Lower leg skin (tissue), 4 donors: ENCODE data around the gene PTGDR2. TPM values are rescaled to one million over a fixed set of nuclear protein-coding genes. Genes with fewer than 3 reads are reported as not detected.
A peak's percentile ranks its signal among the peaks of the same experiment; 100 is the strongest.

Experiments
- DNase-seq, 2 donors: peaks; one replicate each; pipeline ENCODE4 v3.0.0-alpha.2; 2019; ENCODE audit warnings: low spot score in 2 of 2
- H3K4me3 ChIP-seq: fragments of 200-600 bp; sonication (generic); 2 replicates; pipeline ENCODE4 v1.5.1; 2017; ENCODE audit warnings: mild to moderate bottlenecking, low read depth; ENCODE audit not compliant: poor library complexity, severe bottlenecking
- CTCF ChIP-seq, 3 donors: fragments of 450-650 bp; IDR thresholded peaks; one replicate each; pipeline ENCODE4 v1.5.1; 2016; ENCODE audit warnings: antibody characterized with exemption in 3 of 3, mild to moderate bottlenecking in 3 of 3, moderate library complexity in 2 of 3
- POLR2A ChIP-seq, 2 donors: fragments of 450-650 bp; IDR thresholded peaks; one replicate each; pipeline ENCODE4 v1.6.1; 2016 to 2017; ENCODE audit warnings: antibody characterized with exemption in 2 of 2, mild to moderate bottlenecking in 1 of 2, moderate library complexity in 1 of 2
- WGBS, 2 donors: methylation state at CpG; one replicate each; pipeline ENCODE4 v1.1.5; 2018; 5-methylcytosine and 5-hydroxymethylcytosine counted together
- intact Hi-C: fragments of 100-400 bp; cut with DNase I; formaldehyde crosslinking; loops from one replicate; pipeline ENCODE4 v1.15.0; 2023; ENCODE audit warnings: low total_unique reads
- total RNA-seq, 4 donors: library from RNA; depleted of rRNA; stranded (reverse); fragments of >200 nt; gene quantifications; one replicate each; pipeline ENCODE4 v1.1.0, GENCODE V29; 2016

The PTGDR2 gene
- total RNA-seq, 4 donors from 2014 or later = 0.13 to 0.64 (median 0.32) TPM

GRCh38 chr11:60878245-60879101 lies 22.7 kb upstream of the PTGDR2 start:
- intact Hi-C loops = no loop called here
- 75 to 76% methylated on average over 5 of the region's 5 CpGs for WGBS, 2 donors
- no peak for TF ChIP-seq POLR2A (IDR thresholded peaks at IDR 0.05)
- no peak for TF ChIP-seq CTCF (IDR thresholded peaks at IDR 0.05)
- H3K4me3 ChIP-seq = no peak overlapping the region
- peak in 1 of 2 donors; percentile 26 for DNase-seq

- intact Hi-C loops = no loop called here
- no peak overlapping the region for H3K4me3 ChIP-seq
- no peak for DNase-seq
- TF ChIP-seq CTCF (IDR thresholded peaks at IDR 0.05) = no peak
- TF ChIP-seq POLR2A (IDR thresholded peaks at IDR 0.05) = no peak
- WGBS, 2 donors = 94 to 100% methylated on average over 2 of the region's 2 CpGs
Measured at GRCh38 chr11:60876168-60876485, 20.4 kb upstream of the PTGDR2 start.

- WGBS, 2 donors = 70 to 77% methylated on average over 7 of the region's 7 CpGs
- peak in 1 of 2 donors; percentile 64 for DNase-seq
- no peak overlapping the region for H3K4me3 ChIP-seq
- TF ChIP-seq POLR2A (IDR thresholded peaks at IDR 0.05) = no peak
- no peak for TF ChIP-seq CTCF (IDR thresholded peaks at IDR 0.05)
- intact Hi-C loops = no loop called here
Measured at GRCh38 chr11:60875366-60876167, 19.8 kb upstream of the PTGDR2 start.

DNA sequence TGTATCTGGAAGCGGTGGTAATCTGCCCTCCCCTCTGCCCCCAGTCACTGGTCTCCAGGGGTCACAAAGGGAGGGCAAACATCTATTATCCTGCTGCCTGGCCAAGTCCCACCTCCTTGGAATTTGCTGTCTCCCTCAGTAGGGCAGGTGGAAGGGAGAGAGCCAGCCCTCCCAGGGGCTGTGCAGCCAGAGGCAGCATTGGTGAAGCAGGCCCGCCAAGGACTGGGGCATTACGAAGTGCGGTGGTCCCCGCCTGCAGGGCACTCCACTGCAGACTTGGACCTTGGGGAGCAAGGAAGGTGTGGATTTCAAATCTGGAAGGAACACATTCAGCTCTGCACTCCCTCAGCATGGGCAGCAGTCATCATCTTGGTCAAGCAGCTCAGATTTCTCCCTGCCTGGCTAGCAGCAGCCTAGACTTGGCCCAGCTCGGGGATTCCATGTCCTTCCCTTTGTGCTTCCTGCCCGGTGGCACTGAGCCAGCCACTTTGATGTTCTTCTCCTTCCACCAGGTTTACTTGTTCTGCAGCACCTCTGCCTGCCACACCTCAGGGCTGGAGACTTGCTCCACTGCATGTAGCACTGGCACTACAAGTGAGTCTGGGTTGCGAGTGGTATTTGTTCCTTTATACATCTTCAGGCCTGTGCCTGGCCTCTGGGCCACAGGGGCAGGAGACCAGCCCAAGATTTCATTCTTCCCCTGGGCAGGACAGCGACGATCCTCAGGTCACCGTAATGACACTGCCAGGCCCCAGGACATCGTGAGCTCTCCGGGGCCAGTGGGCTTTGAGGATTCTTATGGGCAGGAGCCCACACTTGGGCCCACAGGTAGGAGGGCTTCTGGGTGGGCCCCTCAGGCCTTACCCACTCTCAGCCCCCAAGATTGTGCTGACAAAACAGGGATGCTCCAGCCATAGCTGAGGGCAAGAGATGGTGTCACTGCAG lies 18.9 kb upstream of the PTGDR2 start:
- peak in 1 of 2 donors; percentile 74 for DNase-seq
- H3K4me3 ChIP-seq = no peak overlapping the region
- intact Hi-C loops = no loop called here
- TF ChIP-seq POLR2A (IDR thresholded peaks at IDR 0.05) (no peak), CTCF (IDR thresholded peaks at IDR 0.05) (no peak)
- 87 to 93% methylated on average over 12 to 13 of the region's 13 CpGs for WGBS, 2 donors

DNA sequence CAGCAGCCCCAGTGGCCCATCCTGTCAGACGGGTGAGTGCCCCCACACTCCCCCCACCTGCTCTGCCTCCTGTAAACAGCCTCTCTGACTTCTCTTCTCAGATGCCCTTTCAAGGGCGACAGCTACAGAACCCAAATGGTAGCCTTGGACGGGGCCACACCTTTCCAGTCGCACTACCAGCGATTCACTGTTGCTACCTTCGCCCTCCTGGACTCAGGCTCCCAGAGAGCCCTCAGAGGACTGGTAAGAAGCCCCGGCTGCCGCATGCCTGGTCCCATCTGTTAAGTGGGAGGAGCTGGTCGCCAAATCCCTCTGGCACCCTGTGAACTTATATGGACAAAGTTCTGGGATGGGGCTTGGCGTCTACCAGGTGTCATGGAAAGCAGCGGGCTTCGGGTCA lies 17.8 kb upstream of the PTGDR2 start:
- TF ChIP-seq CTCF (IDR thresholded peaks at IDR 0.05) (no peak), POLR2A (IDR thresholded peaks at IDR 0.05) (no peak)
- no peak overlapping the region for H3K4me3 ChIP-seq
- WGBS, 2 donors = 85% methylated on average over 12 of the region's 12 CpGs
- DNase-seq = no peak
- intact Hi-C loops = no loop called here
